ENCODE results near the gene SHD. TPM values are rescaled to one million over a fixed set of nuclear protein-coding genes. Genes with fewer than 3 reads are reported as not detected.

SHD gene
- total and polyA plus RNA-seq, 2 of the 8 experiments (the other 6 are each of a cell fraction or from before 2014, with no cell fraction given), result 5.8 to 10.7 TPM

DNA sequence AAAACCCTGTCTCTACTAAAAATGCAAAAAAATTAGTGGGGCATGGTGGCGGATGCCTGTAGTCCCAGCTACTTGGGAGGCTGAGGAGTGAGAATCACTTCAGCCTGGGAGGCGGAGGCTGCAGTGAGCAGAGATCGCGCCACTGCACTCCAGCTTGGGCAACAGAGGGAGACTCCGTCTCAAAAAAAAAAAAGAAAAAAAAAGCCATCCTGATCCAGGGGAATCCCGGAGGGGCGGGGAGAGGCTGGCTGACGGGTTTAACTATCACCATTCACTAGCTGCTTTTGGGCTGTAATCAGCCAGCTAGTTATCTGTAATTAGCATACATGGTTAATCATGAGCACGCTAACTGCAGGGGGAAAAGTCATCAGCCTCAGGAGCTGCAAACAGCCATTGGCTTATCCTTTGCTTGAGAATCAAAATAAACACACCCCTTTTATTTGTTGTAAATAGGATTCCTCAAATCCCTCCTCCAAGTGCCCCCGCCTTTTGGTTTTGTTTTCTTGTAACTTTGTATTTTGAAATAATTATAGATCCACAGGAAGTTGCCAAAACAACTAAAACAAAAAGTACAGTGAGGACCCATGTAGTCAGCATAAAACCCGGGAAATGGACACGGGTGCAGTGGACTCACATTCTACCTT lies 34.9 kb downstream of the SHD start (continued):
- TF ChIP-seq TEAD4 (IDR thresholded peaks at IDR 0.05; ENCODE audit: low read depth, low read length), result no peak
- TF ChIP-seq POU5F1 (IDR thresholded peaks at IDR 0.05; ENCODE audit: low read depth, low read length), result no peak
- no peak for TF ChIP-seq SP2 (IDR thresholded peaks at IDR 0.05; ENCODE audit: low read length)
